Vagina (tissue), 2 donors: ENCODE data around the gene VDR. TPM values are rescaled to one million over a fixed set of nuclear protein-coding genes. Genes with fewer than 3 reads are reported as not detected.

Experiments used
- DNase-seq, 2 donors: peaks; one replicate each; pipeline ENCODE4 v3.0.0-alpha.2; 2017; ENCODE audit errors: extremely low spot score in 2 of 2
- H3K27ac ChIP-seq: fragments of 200-600 bp; sonication (generic); one replicate; pipeline ENCODE4 v1.5.1; 2019
- H3K27me3 ChIP-seq: fragments of 200-600 bp; sonication (generic); one replicate; pipeline ENCODE4 v1.5.1; 2019
- H3K36me3 ChIP-seq, 2 donors: fragments of 200-600 bp; sonication (generic); one replicate each; pipeline ENCODE4 v1.5.1; 2017 to 2019
- H3K4me1 ChIP-seq: fragments of 200-600 bp; sonication (generic); one replicate; pipeline ENCODE4 v1.5.1; 2019
- H3K4me3 ChIP-seq, 2 donors: fragments of 200-600 bp; sonication (generic); 1 replicate in 1 of 2; 2 replicates in 1 of 2; pipeline ENCODE4 v1.5.1; 2016 to 2019
- H3K9me3 ChIP-seq: fragments of 200-600 bp; sonication (generic); one replicate; pipeline ENCODE4 v1.5.1; 2019
- POLR2A ChIP-seq, 2 donors: fragments of 450-650 bp; IDR thresholded peaks; one replicate each; pipeline ENCODE4 v1.6.1; 2017; ENCODE audit warnings: antibody characterized with exemption in 2 of 2, mild to moderate bottlenecking in 2 of 2, moderate library complexity in 2 of 2
- POLR2AphosphoS5 ChIP-seq, 2 donors: sonication (generic); formaldehyde crosslinking; IDR thresholded peaks; one replicate each; pipeline ENCODE4 v1.9.0; 2017; ENCODE audit warnings: antibody characterized with exemption in 2 of 2, mild to moderate bottlenecking in 2 of 2, low read depth in 1 of 2; ENCODE audit not compliant: insufficient read depth in 1 of 2
- intact Hi-C: fragments of 100-400 bp; cut with DNase I; formaldehyde crosslinking; loops from one replicate; pipeline ENCODE4 v1.15.1; 2023
- total RNA-seq: library from RNA; depleted of rRNA; stranded (reverse); fragments of >200 nt; gene quantifications from one replicate; pipeline ENCODE4 v1.2.3, GENCODE V29; 2016
- TF ChIP-seq, protein P1 (sequence below), 3 experiments: fragments of 450-650 bp in 2 of 3; fragments of 200-600 bp in 1 of 3; sonication (generic) in 1 of 3; IDR thresholded peaks; one replicate each; pipeline ENCODE4 v1.5.1; 2017 to 2019; ENCODE audit warnings: antibody characterized with exemption in 3 of 3, mild to moderate bottlenecking in 2 of 3, moderate library complexity in 2 of 3

Gene VDR
- total RNA-seq, 1 donor from 2014 or later = 23.6 TPM

- Histone ChIP-seq H3K36me3 (peaks cover 0 to 18% of the 10 kb centered on the region in 2 donors), H3K27ac (peak overlapping the region; percentile 74), H3K9me3 (no peaks in the 10 kb centered on the region), H3K4me1 (peaks cover 81% of the 10 kb centered on the region), H3K4me3 (no peak overlapping the region), H3K27me3 (no peaks in the 10 kb centered on the region)
- DNase-seq = no peak
- TF ChIP-seq, protein P1, sequence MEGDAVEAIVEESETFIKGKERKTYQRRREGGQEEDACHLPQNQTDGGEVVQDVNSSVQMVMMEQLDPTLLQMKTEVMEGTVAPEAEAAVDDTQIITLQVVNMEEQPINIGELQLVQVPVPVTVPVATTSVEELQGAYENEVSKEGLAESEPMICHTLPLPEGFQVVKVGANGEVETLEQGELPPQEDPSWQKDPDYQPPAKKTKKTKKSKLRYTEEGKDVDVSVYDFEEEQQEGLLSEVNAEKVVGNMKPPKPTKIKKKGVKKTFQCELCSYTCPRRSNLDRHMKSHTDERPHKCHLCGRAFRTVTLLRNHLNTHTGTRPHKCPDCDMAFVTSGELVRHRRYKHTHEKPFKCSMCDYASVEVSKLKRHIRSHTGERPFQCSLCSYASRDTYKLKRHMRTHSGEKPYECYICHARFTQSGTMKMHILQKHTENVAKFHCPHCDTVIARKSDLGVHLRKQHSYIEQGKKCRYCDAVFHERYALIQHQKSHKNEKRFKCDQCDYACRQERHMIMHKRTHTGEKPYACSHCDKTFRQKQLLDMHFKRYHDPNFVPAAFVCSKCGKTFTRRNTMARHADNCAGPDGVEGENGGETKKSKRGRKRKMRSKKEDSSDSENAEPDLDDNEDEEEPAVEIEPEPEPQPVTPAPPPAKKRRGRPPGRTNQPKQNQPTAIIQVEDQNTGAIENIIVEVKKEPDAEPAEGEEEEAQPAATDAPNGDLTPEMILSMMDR (IDR thresholded peaks at IDR 0.05) = no peak
- TF ChIP-seq POLR2A (IDR thresholded peaks at IDR 0.05) (no peak), POLR2AphosphoS5 (IDR thresholded peaks at IDR 0.05; ENCODE audit: insufficient read depth in 1 of 2, low read depth in 1 of 2) (no peak)
- intact Hi-C loops = loop anchor here (5.0 kb wide), 1 partner anchor 35 kb away; no protein-coding TSS in a partner anchor
Observed at GRCh38 chr12:47801904-47802246, 102.9 kb downstream of the VDR start.

- no peak for DNase-seq
- TF ChIP-seq, protein P1 (IDR thresholded peaks at IDR 0.05) = peak in 1 of 3 experiments; percentile 15
- TF ChIP-seq POLR2A (IDR thresholded peaks at IDR 0.05) = no peak
- Histone ChIP-seq H3K36me3 (peaks cover 0 to 24% of the 10 kb centered on the region in 2 donors), H3K9me3 (no peaks in the 10 kb centered on the region), H3K4me1 (peaks cover 75% of the 10 kb centered on the region), H3K27ac (peak overlapping the region; percentile 74), H3K4me3 (no peak overlapping the region), H3K27me3 (no peaks in the 10 kb centered on the region)
- intact Hi-C loops = loop anchor here (5.0 kb wide), 1 partner anchor 36 kb away; no protein-coding TSS in a partner anchor
Observed at GRCh38 chr12:47801170-47801903, 103.5 kb downstream of the VDR start.

DNA sequence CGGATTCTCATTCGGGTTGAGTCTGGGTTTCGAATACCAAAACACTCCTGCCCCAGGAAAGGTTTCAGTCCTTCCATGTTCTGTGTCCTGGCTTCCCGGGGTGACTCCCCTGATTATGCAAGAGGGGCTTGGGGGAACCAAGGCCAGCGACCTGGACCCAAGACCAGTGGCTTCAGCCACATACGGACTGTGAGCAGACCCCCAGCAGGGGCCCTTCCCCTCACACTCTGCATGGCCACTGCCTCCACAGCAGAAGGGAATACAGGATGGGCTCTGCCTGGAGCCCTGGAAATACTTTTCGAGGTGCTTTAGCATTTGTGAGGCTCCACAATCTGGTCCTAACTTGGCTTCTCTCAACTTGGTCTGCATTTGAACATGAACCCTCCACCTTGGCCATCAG is 104.2 kb downstream of the VDR start:
- H3K27me3 ChIP-seq = no peaks in the 10 kb centered on the region
- no peak overlapping the region for H3K4me3 ChIP-seq
- DNase-seq = no peak
- H3K9me3 ChIP-seq = no peaks in the 10 kb centered on the region
- H3K36me3 ChIP-seq = peaks cover 0 to 31% of the 10 kb centered on the region in 2 donors
- peak overlapping the region; percentile 31 for H3K27ac ChIP-seq
- TF ChIP-seq, protein P1 (IDR thresholded peaks at IDR 0.05) = no peak
- TF ChIP-seq POLR2A (IDR thresholded peaks at IDR 0.05) (no peak), POLR2AphosphoS5 (IDR thresholded peaks at IDR 0.05; ENCODE audit: insufficient read depth in 1 of 2, low read depth in 1 of 2) (no peak)
- H3K4me1 ChIP-seq = peaks cover 68% of the 10 kb centered on the region
- intact Hi-C loops = loop anchor here (5.0 kb wide), 1 partner anchor 37 kb away; no protein-coding TSS in a partner anchor

- peaks cover 0 to 42% of the 10 kb centered on the region in 2 donors for H3K36me3 ChIP-seq
- no peaks in the 10 kb centered on the region for H3K9me3 ChIP-seq
- no peak overlapping the region for H3K4me3 ChIP-seq
- no peak for TF ChIP-seq POLR2A (IDR thresholded peaks at IDR 0.05)
- TF ChIP-seq POLR2AphosphoS5 (IDR thresholded peaks at IDR 0.05; ENCODE audit: insufficient read depth in 1 of 2, low read depth in 1 of 2) = no peak
- TF ChIP-seq, protein P1 (IDR thresholded peaks at IDR 0.05) = no peak
- H3K27ac ChIP-seq = peak overlapping the region; percentile 31
- no peak for DNase-seq
- H3K4me1 ChIP-seq = peaks cover 57% of the 10 kb centered on the region
- no peaks in the 10 kb centered on the region for H3K27me3 ChIP-seq
- intact Hi-C loops = no loop called here
Observed at GRCh38 chr12:47799357-47799955, 105.3 kb downstream of the VDR start.
